ENCODE measurements around the gene CDK5RAP3. TPM values are rescaled to one million over a fixed set of nuclear protein-coding genes. Genes with fewer than 3 reads are reported as not detected.
A peak's percentile ranks its signal among the peaks of the same experiment; 100 is the strongest.

The CDK5RAP3 gene
- polyA plus RNA-seq, 3 donors, result 164 to 186 (median 167) TPM

- no peak for DNase-seq (ENCODE audit: extremely low read depth in 1 of 11, low read depth in 9 of 11, low spot score in 4 of 11)
Measured at GRCh38 chr17:47942096-47942510, 28.8 kb upstream of the CDK5RAP3 start.

- DNase-seq (ENCODE audit: extremely low read depth in 1 of 11, low read depth in 9 of 11, low spot score in 4 of 11), result no peak
Measured at GRCh38 chr17:47942568-47942967, 28.3 kb upstream of the CDK5RAP3 start.

GRCh38 chr17:47945080-47945479, 25.8 kb upstream of the CDK5RAP3 start:
- no peak for DNase-seq (ENCODE audit: extremely low read depth in 1 of 11, low read depth in 9 of 11, low spot score in 4 of 11)

- DNase-seq (ENCODE audit: extremely low read depth in 1 of 11, low read depth in 9 of 11, low spot score in 4 of 11), result no peak
Measured at GRCh38 chr17:47945529-47946508, 25.1 kb upstream of the CDK5RAP3 start.

- DNase-seq (ENCODE audit: extremely low read depth in 1 of 11, low read depth in 9 of 11, low spot score in 4 of 11), result no peak
Measured at GRCh38 chr17:47946516-47946915, 24.4 kb upstream of the CDK5RAP3 start.

- DNase-seq (ENCODE audit: extremely low read depth in 1 of 11, low read depth in 9 of 11, low spot score in 4 of 11), result peak in 5 of 11 donors; percentile 38 to 46 (median 41)
Measured at GRCh38 chr17:47946929-47947397, 23.9 kb upstream of the CDK5RAP3 start.

- DNase-seq (ENCODE audit: extremely low read depth in 1 of 11, low read depth in 9 of 11, low spot score in 4 of 11), result no peak
Measured at GRCh38 chr17:47948706-47949196, 22.2 kb upstream of the CDK5RAP3 start.

- peak in 10 of 11 donors; percentile 68 to 84 (median 80) for DNase-seq (ENCODE audit: extremely low read depth in 1 of 11, low read depth in 9 of 11, low spot score in 4 of 11)
Measured at GRCh38 chr17:47949197-47949759, 21.6 kb upstream of the CDK5RAP3 start.

GRCh38 chr17:47949946-47950345, 21.0 kb upstream of the CDK5RAP3 start:
- no peak for DNase-seq (ENCODE audit: extremely low read depth in 1 of 11, low read depth in 9 of 11, low spot score in 4 of 11)

- no peak for DNase-seq (ENCODE audit: extremely low read depth in 1 of 11, low read depth in 9 of 11, low spot score in 4 of 11)
Measured at GRCh38 chr17:47950448-47950847, 20.5 kb upstream of the CDK5RAP3 start.

- peak in 1 of 11 donors; percentile 24 for DNase-seq (ENCODE audit: extremely low read depth in 1 of 11, low read depth in 9 of 11, low spot score in 4 of 11)
Measured at GRCh38 chr17:47952171-47953021, 18.5 kb upstream of the CDK5RAP3 start.

GRCh38 chr17:47953909-47954308, 17.0 kb upstream of the CDK5RAP3 start:
- DNase-seq (ENCODE audit: extremely low read depth in 1 of 11, low read depth in 9 of 11, low spot score in 4 of 11), result no peak

- DNase-seq (ENCODE audit: extremely low read depth in 1 of 11, low read depth in 9 of 11, low spot score in 4 of 11), result no peak
Measured at GRCh38 chr17:47955497-47956461, 15.1 kb upstream of the CDK5RAP3 start.

- peak in 1 of 11 donors; percentile 33 for DNase-seq (ENCODE audit: extremely low read depth in 1 of 11, low read depth in 9 of 11, low spot score in 4 of 11)
Measured at GRCh38 chr17:47956791-47957590, 13.9 kb upstream of the CDK5RAP3 start.

GRCh38 chr17:47957591-47958490, 13.1 kb upstream of the CDK5RAP3 start, which contains the start of gene PRR15L:
Gene PRR15L (minus strand): TSS chr17:47957883. CDS start chr17:47953234, 4,649 bp downstream.
- peak in 4 of 11 donors; percentile 51 to 60 (median 56) for DNase-seq (ENCODE audit: extremely low read depth in 1 of 11, low read depth in 9 of 11, low spot score in 4 of 11)

Measured in renal cortex interstitium (tissue), 11 donors.